ENCODE data around the gene TSPEAR.
"Not testable (repeated sequence)": the region's sequence is repeated elsewhere in the genome, so short reads cannot be mapped to it uniquely, and the experiment has no call there.

The TSPEAR gene

DNA sequence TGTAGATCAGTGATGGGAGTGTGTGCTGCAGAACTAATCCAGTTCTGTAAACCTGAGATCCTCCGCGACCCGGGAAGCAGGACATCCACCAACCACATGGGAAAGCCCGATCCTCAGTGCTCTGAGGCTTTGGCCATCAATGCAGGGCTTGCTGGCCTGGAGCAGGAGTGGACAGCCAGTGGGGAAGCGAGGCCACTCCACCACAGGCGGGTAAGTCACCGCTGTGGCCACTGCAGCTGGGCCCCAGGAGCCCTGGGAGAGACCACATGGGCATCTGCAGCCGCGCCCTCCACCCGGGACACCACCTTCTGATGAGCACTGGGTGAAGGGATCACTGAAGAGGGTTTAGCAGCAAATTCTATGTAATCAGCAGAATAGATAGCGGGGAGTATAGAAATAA, 30.2 kb downstream of the TSPEAR start:
- no peak for DNase-seq

DNA sequence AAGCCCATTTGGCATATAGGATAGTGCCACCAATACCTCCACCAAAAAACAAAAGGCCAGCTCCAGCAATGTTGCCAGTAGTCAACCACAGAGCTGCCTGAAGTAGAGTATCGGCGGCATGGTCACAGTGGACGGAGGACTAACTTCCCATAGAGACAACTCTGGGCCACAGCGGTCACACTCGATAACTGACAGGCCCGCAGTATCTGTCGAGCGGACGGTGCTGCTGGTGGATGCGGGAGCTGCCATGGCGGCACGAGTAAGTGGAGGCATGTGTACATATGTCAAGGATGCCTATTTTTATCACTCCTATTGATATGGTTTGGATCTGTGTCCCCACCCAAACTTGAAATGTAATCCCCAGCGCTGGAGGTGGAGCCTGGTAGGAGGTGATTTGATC, 33.5 kb downstream of the TSPEAR start:
- DNase-seq = no peak

DNA sequence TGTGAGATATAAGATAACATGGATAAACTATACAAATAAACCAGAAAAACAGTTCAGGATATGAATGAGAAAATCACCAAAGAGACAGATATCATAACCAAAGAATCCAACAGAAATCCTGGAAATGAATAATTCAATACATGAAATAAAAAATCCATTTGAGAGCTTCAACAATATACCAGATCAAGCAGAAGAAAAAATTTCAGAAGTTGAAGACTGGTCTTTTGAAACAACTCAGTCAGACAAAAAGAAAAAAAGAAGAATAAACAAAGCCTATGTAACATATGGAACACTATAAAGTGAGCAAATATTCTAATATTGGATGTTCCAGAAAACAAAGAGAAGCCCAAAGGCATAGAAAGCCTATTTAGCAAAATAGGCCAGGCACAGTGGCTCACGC, 39.5 kb downstream of the TSPEAR start:
- no peak for DNase-seq

DNA sequence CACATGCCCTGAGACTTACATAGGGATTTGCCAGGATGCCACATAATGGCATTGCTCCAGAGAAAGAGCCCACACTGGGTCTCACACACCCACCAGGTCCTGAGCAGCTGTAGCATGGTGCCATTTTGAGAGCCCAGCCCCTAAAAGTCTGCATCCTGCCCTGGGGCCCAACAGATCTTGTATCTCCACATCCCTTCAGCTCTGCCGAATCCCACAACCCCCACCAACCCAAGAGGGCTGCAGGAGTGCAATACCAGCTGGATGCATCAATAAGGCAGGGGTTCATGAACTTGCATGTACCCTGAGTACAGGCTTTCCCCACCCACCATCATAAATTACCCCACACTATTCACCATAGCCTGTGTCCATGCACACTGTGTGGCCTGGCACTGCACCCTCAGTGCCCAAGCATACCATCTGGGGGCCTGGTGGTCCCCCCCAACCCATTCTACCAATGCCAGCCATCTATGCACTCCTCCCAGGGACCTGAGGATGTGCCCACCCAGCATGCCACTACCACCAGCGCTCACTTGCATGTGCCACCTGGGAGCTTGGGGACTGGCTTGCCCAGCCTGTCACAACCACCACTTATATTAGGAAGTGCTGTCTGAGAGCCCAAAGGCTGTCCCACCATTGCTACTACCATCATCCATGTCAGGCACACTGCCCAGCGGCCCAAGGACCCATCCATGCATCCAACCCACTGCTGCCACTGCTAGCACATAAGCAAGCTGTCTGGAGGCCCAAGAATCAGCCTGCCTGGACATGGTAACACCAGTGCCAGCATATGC, 40.5 kb downstream of the TSPEAR start:
- DNase-seq = no peak

DNA sequence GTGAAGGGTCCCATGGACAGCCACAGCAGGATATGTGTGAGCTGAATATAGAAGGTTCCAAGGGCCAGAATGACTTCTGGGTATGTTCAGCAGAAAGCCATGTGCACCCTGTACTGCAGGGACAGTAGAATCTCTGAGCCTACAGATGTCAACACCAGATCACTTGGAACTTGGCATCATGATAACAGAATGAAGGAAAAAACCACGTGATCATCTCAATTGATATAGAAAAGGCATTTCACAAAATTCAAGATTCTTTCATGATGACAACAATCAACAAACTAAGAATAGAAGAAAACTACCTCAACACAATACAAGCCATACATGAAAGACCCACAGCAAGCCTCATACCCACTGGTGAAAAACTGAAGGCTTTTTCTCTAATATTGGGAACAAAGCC, 43.8 kb downstream of the TSPEAR start:
- DNase-seq = no peak

DNA sequence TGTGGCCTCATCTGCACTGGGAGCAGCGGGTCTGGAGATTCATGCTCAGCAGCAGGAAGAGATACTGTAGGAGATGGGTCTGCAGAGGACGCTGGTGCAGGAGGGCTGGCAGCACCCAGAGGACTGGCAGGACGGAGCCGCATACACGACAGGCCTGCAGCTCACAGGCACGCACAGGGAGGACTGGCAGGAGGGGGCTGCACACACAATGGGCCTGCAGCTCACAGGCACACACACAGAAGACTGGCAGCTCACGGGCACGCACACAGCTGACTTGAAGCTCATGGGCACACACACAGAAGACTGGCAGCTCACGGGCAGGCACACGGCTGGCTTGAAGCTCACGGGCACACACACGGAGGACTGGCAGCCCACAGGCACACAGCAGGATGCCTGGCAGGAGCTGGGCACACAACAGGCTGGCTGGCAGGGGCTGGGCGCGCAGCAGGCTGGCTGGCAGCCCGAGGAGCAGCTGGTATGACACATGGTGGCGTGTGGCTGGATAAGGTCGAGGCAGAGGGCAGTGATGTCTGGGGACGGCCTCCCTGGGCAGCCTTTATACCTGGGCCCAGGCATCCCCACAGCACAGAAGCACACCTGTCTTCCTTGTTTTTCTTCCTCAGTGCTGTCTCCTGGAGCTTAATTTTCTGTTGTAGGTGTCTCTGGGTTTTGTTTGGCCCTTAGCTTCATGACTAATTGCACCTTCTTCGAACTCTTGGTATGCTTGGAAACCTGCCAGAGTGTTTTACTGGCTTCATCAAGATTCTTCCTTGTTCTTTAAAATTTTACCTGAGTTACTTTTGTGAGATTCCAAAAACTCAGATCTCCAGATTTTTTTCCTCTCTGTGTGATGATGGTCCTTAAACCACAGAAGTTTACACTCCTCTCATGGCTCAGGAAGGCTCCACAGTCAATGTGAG, 44.7 kb downstream of the TSPEAR start, which contains the start of gene KRTAP12-2:
Gene KRTAP12-2 (minus strand): TSS at position 527 of the 920 bp plus-strand sequence. CDS start 41 bp downstream, at position 486.
- no peak for DNase-seq

DNA sequence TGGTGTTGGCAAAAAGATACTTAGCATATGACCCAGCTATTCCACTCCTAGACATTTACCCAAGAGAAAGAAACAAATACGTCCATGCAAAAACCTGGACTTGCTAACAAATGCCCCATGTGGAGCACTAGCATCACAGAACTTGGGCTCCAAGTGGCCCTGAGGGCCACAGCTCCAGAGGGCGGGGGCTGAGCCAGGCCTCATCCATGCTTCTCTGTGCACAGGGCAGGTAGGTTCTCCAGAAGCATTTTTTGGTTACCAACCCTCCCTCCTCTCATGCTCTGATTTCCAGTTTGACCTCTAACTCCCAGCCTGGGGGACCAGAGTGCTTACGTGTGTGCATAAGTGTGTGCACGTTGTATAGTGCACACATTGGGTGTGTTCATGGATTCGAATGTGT, 46.7 kb downstream of the TSPEAR start:
- DNase-seq = no peak

DNA sequence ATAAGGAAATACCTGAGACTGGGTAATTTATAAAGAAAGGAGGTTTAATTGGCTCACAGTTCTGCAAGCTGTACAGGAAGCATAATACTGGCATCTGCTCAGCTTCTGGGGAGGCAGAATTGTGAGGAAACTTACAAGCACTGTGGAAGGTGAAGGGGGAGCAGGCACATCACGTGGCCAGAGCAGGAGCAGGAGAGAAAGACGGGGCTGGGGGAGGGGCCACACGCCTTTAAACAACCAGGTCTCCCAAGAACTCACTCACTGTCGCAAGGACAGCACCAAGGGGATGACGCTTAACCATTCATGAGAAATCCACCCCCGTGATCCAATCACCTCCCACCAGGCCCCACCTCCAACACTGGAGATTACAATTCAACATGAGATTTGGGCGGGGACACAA, 49.8 kb downstream of the TSPEAR start:
- not testable (repeated sequence) for DNase-seq

DNA sequence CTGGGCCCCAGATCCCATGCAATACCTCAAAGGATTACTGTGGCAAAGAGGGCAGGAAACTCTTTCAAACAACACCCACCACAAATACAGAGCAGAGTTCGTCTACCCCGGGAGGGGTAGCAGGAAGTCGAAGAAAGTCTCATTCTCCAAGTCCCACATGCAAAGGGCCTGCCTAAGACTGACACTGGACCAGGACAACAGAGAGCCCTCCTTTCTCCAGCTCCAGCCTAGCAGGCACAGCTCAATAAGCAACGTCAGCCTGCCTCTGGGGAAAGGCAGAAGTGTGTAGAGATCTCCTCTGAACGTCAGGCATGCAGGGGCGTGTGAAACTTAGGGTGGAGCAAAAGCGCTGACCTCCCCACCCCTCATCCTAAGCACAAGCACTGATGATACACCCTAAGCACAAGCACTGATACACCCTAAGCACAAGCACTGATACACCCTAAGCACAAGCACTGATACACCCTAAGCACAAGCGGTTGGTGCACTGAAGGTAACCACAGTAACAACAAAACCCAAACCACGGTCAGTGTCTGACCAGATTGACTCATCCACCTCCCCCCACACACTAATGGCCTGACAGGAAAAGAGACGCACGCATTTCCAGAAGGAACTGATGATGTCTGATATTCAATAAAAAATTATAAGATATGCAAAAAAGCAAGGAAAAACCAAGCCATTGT, 52.3 kb downstream of the TSPEAR start:
- DNase-seq = no peak

DNA sequence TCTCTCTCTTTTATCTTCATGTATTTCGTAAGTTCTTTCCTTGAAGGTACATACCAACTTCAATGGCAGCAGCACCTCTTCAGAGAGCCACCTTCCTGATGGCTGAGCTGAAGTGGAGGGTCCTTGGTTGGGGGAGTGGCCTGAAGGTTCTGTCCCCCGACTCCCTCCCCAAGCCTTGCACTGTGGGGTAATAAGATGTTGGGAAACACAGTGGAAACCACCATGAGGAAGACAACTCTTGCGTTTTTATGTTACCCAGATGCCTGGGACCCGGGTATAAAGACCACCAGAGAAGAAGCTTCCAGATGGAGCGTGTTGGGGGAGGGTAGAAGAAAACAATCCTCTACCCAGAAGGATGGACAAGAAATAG, 52.8 kb downstream of the TSPEAR start:
- no peak for DNase-seq

DNA sequence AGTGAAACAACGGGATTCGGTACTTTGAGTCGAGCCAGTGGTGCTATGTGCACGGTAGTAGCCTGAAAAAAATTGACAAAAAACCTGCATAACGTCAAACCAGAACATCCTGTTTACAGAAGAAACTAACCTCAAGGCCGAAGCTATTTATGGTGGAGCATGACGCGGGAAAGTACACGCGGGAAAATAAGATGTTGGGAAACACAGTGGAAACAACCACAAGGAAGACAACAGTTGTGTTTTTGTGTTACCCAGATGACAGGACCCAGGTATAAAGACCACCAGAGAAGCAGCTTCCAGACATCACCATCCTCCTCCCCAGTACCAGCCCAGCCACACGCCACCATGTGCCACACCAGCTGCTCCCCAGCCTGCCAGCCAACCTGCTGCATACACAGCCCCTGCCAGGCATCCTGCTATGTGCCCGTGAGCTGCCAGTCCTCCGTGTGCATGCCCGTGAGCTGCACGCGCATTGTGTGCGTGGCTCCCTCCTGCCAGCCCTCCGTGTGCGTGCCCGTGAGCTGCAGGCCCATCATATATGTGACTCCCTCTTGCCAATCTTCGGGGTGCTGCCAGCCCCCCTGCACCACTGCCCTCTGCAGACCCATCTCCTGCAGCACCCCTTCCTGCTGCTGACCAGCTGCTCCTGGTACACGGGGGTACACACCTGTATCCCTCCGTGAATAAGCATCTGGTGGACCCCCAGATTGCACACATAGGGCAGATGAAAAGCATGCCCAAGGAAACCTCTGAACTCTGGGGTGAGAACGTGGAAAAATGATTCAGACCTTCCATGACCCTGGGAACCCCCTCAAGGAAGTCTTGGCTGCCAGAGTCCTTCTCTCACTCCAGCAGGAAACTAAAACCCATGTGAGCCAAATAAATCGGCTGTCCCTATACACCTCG, 53.5 kb downstream of the TSPEAR start, which contains the start of gene KRTAP12-3:
Gene KRTAP12-3 (plus strand): TSS at position 298 of the 906 bp plus-strand sequence. CDS start 48 bp downstream, at position 346.
- no peak for DNase-seq

DNA sequence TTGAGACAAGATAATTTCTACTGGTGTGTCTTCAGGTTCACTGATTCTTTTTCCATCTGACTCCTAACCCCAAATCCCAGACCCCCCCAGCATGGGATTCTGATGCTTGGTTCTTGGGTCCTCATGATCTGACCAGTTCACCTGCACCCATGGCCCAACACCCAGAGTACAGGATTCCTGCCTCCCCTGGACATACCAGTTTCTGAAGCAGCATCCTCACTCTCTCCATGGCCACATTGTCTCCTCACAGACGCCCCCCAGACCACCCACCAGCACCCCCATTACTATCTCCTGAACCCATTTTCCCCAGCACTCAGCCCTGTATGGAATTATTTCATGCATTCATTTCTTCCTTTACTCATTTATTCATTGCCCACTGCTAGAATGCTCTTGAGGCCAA, 54.5 kb downstream of the TSPEAR start:
- DNase-seq = no peak

DNA sequence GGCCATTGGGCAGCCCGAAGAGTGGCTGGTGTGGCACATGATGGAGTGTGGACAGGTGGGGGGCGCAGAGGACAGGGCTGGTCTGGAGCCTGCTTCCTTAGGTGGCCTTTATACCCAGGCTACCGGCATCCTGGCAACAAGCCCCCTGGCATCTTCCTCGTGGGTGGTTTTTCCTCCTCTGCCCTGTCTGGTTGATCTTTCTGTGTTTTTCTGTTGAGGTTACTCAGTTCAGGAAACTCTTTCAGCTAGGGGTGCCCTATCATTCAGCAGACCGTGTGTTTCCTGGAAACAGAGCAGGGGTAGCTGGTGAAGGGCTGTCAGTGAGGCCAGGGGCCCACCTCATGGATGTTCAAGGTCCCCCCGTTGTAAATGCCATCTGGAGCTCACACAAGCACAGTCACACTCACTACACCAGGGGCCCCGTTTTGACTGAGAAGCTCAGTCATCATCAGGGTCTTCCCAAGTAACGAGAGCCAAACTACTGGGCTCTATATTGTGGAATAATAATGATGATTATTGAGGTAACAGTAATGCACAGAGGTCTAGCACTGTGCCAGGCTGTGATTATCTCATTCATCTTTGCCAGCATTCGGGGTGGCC, 56.7 kb downstream of the TSPEAR start, which contains the start of gene KRTAP12-4:
Gene KRTAP12-4 (minus strand): TSS at position 84 of the 600 bp plus-strand sequence. CDS start 45 bp downstream, at position 39.
- no peak for DNase-seq

DNA sequence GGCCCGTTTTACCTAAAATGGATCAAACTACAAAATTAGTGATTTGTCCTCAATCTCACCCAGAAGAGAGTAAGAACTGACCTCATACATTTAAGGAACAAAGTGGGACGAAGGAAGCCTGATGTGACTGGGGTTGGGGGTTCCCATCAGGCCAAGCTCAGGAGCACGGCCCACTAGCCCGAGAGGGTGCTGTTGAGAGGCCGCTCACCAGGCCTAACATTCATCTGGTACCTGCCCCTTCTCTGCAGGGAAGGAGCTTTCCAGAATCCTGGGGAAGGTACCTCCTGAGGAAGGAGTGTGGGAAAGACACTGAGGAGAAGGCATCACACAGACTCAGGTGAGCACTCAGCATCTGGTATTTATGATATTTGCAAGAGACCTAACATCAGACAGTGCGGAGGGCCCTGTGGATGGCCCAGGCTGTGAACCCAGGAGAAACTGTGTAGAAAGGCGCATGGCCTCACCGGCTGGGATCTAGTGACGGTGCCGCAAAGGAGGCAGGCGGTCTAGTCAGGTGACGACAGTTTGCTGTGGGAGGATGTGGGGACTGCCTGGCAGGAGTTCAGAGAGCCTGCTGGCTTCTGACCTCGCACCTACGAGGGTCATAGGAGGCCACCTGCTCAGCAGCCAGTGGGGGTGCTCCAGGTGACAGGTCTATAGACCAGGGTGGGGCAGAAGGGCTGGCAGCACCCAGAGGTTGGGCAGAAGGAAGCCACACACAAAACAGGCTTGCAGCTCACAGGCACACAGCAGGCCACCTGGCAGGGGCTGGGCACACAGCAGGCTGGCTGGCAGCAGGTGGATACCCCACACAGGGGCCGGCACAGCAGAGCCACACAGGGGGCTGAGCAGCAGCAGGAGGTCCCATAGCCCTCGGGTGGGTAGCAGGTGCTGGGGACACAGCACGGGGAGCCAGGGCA, 57.5 kb downstream of the TSPEAR start:
- DNase-seq = no peak

DNA sequence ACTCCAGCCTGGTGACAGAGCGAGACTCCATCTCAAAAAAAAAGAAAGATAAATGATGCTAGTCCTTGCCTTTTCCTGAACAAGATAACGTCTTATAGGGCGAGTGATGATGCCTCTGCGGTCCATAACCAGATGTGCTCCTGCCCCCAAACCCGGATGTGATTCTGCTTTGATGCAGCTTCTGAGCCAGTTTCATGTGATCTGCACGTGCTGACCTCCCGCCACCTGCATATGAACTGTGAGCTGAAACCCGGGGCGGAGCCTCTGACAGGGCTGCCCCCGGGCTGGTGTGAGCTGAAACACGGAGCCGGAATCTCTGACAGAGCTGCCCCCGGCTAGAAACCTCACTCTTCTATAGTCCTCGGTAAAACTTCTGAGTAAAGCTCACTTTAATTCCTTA, 58.2 kb downstream of the TSPEAR start:
- DNase-seq = no peak

DNA sequence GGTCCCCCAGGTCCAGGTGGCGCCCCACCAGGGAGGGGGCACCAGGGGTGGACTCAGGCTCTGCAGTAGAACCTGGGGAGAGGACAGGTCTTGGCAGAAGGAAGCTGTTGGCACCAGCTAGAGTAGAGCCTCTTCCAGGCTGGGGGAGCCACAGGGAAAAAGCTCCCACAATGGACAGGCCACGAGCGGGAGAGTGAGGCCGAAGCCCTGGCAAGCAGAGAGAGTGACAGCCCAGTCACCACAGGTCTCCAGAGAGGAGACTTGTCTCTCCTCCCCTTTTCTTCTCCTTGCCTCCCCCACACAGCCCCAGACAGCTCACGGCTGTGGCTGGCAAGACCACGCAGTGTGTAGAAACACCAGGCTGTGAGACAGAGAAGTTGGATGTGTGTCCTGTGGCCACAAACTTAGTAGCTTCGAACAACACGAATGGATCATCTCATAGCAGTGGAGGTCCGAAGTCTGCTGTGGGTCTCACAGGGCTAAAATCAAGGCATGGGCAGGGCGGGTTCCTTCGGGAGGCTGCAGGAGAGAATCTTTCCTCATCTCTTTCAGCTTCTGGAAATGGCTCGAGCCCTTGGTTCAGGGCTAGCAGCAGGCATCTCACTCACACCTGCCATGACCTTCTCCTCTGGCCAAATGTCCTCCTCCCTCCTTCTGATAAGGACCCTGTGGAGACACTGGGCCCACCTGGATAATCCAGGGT, 60.2 kb downstream of the TSPEAR start:
- no peak for DNase-seq

DNA sequence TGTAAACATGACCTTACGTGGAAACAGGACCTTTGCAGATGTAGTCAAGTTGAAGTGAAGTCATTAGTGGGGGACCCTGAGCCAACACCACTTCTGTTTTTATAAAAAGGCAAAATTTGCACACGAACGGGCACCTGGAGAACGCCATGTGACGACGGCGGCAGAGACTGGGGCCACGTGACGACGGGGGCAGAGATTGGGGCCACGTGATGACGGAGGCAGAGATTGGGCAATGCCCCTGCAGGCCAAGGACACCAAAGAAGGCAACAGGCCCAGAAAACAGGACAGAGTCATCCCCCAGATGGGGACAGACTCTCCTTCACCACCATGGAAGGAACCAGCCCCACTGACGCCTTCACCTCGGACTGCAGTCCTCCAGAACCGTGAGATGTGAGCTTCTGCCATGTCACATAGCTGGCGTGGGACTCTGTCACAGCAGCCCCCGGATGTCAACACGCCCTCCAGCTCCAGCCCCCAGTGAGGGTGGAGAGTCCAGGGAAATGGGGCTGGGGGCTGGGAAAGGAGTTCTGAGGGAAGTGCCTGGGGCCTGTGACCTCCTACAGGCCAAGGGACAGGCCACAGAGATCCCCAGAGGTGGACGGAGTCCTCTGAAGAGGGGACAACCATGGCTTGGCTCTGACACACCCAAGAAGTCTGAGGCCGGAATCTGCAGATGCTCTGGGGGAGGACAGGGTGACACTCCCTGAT, 61.0 kb downstream of the TSPEAR start:
- DNase-seq = no peak

DNA sequence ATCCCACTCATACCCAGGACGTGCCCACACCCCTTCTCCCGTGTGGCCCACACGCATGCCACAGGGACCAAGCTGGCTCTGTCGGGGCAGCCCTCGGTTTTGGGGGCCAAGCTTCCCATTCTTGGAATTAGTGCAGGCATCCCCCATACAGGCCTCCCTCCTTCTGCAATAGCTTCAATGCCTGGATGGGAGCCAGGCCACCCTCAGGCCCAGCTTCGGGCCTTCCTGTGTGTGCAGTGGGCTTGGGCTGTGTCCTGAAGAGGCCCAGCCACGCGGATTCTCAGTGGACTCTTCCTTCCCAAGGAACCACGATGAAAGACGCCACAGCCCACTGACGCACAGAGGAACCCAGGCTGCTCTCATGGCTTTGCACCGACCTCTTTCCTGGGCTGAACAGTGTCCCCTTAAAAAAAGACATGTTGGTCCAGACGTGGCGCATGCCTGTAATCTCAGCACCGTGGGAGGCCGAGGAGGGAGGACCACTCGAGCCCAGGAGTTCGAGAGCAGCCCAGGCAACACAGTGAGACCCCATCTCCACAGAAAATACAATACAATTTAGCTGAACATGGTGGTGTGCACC, 61.8 kb downstream of the TSPEAR start:
- no peak for DNase-seq
